Activated CD4-positive, alpha-beta T cell treated with anti-CD3 and anti-CD28 coated beads, Interleukin-2, amount 10 ng/mL, durations not matched to agents 7 days and 5 days (primary cell): ENCODE results near the gene ARL15. TPM values are rescaled to one million over a fixed set of nuclear protein-coding genes. Genes with fewer than 3 reads are reported as not detected.
A peak's percentile ranks its signal among the peaks of the same experiment; 100 is the strongest.

Experiments used
- CTCF ChIA-PET: fragments of 350-600 bp; sonication (Branson Sonifier 250); formaldehyde crosslinking; loops from one replicate; lab custom pipeline; 2021; ENCODE audit warnings: antibody characterized with exemption; lab: Charles Lee
- POLR2A ChIA-PET: fragments of 350-600 bp; sonication (Branson Sonifier 250); formaldehyde crosslinking; loops from one replicate; lab custom pipeline; 2021; ENCODE audit warnings: antibody characterized with exemption; lab: Charles Lee
- DNase-seq: peaks from one replicate; pipeline ENCODE4 v3.0.0-alpha.2; 2020
- H3K27ac Mint-ChIP-seq: one replicate; pipeline ENCODE4 v1.8.0; 2021; ENCODE audit warnings: mild to moderate bottlenecking, moderate library complexity, mixed read lengths
- H3K27me3 Mint-ChIP-seq: one replicate; pipeline ENCODE4 v1.8.0; 2021; ENCODE audit warnings: mixed read lengths
- H3K36me3 Mint-ChIP-seq: one replicate; pipeline ENCODE4 v1.8.0; 2021; ENCODE audit warnings: low read depth, mixed read lengths
- H3K4me1 Mint-ChIP-seq: one replicate; pipeline ENCODE4 v1.8.0; 2021; ENCODE audit warnings: mixed read lengths
- H3K4me3 Mint-ChIP-seq: one replicate; pipeline ENCODE4 v1.8.0; 2021; ENCODE audit warnings: mild to moderate bottlenecking, moderate library complexity, mixed read lengths
- H3K9me3 Mint-ChIP-seq: one replicate; pipeline ENCODE4 v1.8.0; 2021; ENCODE audit warnings: mixed read lengths
- total RNA-seq, 2 experiments: library from RNA; stranded (reverse); gene quantifications; one replicate each; pipeline ENCODE4 v1.2.3, GENCODE V29; 2021

ARL15 gene
- total RNA-seq, 2 experiments from 2014 or later: 13.5 to 16.1 TPM

DNA sequence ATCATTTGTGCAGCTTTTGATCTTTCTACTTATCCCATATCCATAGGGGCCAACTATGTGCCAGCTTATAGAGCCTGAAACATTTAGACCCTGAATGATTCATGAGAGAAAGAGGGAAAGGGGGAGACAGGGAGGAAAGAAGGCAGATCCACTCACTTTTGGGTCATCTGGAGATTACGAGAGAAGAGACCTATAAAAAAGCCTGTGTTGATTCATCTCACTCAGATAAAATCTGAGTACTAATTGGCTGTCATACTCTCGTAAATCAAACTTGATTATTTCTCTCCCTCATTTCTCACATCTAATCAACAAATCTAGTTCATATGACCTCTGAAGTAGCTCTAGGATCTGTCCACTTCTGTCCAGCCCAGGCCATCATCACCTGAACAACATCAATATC, 137.1 kb downstream of the ARL15 start:
- H3K27me3 Mint-ChIP-seq: no peaks in the 10 kb centered on the region
- ChIA-PET CTCF (no interaction called here), POLR2A (no interaction called here)
- no peak overlapping the region for H3K27ac Mint-ChIP-seq
- no peak overlapping the region for H3K4me3 Mint-ChIP-seq
- peaks cover 8% of the 10 kb centered on the region for H3K4me1 Mint-ChIP-seq
- DNase-seq: no peak
- peaks cover 3% of the 10 kb centered on the region for H3K9me3 Mint-ChIP-seq
- H3K36me3 Mint-ChIP-seq: peaks cover 4% of the 10 kb centered on the region

DNA sequence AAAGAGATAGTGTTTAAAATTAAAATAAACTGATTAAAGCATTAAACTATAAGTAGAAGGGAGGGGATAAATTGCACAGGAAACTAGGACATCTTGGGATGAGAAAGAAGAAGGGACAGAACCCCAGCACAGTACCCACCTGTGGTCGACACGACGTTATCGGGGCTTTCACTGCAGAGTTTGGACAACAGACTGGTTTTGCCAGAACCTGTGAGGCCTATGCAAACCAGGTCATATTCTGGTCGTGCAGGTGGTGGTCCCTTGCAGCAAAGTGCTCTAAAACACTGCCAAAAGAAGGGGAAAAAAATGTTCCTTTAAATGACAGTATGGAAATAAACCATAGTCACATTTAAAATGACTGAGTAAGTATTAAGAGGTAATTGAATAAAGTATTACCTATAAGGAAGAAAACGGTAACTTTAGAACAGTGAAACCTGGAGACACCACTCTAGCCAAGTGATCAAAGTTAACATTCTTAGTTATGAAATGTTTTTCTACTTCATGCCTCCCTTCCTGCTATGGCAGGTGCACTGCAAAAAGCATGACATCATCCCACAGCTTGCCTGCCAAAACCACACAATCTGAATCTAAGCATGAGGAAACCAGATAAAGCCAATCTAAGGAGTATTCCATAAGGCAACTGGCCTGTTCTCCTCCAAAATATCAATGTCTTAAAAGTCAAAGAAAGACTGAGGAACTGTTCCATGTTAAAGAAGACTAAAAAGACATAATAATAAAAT, 138.6 kb downstream of the ARL15 start:
- Mint-ChIP-seq H3K27ac (no peak overlapping the region), H3K9me3 (peaks cover 3% of the 10 kb centered on the region), H3K27me3 (no peaks in the 10 kb centered on the region), H3K36me3 (peaks cover 5% of the 10 kb centered on the region), H3K4me1 (peaks cover 8% of the 10 kb centered on the region), H3K4me3 (no peak overlapping the region)
- ChIA-PET CTCF (interaction anchor here (0.7 kb wide), 1 partner anchor 702 kb away, joined by 3 read pairs; no protein-coding TSS in a partner anchor), POLR2A (no interaction called here)
- DNase-seq: peak; percentile 24

DNA sequence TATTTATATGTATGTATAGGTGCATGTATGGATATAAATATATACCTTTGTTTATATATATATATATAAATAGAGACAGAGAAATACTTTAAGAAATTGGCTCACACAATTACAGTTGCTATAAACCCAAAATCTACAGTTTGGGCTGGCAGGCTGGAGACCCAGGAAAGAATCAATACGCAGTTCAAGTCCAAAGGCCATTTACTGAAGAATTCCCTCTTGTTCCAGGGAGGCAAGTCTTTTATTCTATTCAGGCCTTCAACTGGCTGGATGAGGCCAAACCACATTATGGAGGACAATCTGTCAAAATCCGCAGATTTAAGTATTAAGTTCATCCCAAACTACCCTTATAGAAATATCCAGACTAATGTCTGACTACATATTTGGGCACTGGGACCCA, 144.7 kb downstream of the ARL15 start:
- POLR2A ChIA-PET: no interaction called here
- Mint-ChIP-seq H3K4me1 (no peaks in the 10 kb centered on the region), H3K27ac (no peak overlapping the region), H3K4me3 (no peak overlapping the region), H3K36me3 (peaks cover 12% of the 10 kb centered on the region), H3K27me3 (no peaks in the 10 kb centered on the region), H3K9me3 (peaks cover 3% of the 10 kb centered on the region)
- no peak for DNase-seq
- CTCF ChIA-PET: no interaction called here

DNA sequence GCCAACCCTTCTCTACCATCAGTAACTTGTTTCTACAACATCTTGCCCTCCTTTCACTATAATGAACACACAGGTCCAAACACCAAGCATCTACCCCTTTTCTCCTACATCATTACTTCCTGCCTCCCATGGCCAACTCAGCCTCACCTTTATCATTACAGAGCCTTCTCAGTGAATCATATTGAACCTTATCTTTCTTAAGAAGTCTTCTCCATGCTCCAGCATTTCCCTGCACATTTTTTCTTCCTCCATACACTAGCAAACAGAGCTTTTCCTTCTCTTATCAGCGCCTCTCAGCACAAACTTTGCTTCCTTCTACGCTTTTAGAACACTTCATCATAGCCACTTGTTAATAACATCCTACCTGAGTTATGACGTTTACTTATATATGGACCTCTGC, 148.2 kb downstream of the ARL15 start:
- CTCF ChIA-PET: no interaction called here
- H3K9me3 Mint-ChIP-seq: peaks cover 3% of the 10 kb centered on the region
- H3K4me1 Mint-ChIP-seq: no peaks in the 10 kb centered on the region
- H3K27me3 Mint-ChIP-seq: no peaks in the 10 kb centered on the region
- POLR2A ChIA-PET: no interaction called here
- no peak for DNase-seq
- H3K27ac Mint-ChIP-seq: no peak overlapping the region
- H3K36me3 Mint-ChIP-seq: peaks cover 10% of the 10 kb centered on the region
- H3K4me3 Mint-ChIP-seq: no peak overlapping the region

DNA sequence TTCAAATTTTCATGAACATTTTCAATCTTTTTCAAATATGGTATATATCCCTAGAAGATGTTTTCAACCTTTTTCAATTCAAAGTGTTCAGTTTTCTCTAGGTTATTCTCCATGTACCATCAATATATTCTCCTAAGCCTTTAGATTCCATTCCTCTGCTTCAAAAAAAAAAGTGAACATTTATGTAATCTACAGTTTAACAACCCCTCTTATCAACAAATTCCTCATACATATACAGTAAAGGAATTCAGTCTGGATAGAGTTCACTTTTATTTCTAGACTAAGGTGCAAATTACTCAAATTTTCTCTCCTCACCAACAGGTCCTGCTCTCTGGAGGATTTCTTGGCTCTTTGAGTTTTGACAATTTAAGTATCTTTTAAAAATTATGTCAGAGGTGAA, 150.0 kb downstream of the ARL15 start:
- Mint-ChIP-seq H3K4me1 (no peaks in the 10 kb centered on the region), H3K27me3 (no peaks in the 10 kb centered on the region), H3K36me3 (peaks cover 3% of the 10 kb centered on the region), H3K4me3 (no peak overlapping the region), H3K27ac (no peak overlapping the region), H3K9me3 (peaks cover 3% of the 10 kb centered on the region)
- DNase-seq: no peak
- ChIA-PET CTCF (interaction anchor here (1.1 kb wide), 1 partner anchor 45 kb away, joined by 3 read pairs; no protein-coding TSS in a partner anchor), POLR2A (no interaction called here)

DNA sequence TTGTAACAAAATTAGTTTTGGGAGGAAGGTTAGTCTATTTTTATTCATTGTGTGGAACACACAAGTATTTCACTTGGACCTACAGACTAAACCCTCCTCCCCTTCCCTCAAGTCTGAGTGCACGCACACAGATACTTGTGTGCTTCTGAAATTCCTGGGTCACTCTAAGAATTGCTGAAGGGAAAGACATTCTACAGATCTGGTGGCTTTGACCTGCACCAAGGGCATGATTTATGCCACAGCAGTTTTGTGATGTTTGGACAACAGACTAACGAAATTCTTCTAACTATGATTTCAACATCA, 150.5 kb downstream of the ARL15 start:
- POLR2A ChIA-PET: no interaction called here
- H3K9me3 Mint-ChIP-seq: peaks cover under 1% of the 10 kb centered on the region
- CTCF ChIA-PET: interaction anchor here (1.1 kb wide), 1 partner anchor 44 kb away, joined by 3 read pairs; no protein-coding TSS in a partner anchor
- H3K27me3 Mint-ChIP-seq: no peaks in the 10 kb centered on the region
- peaks cover 1% of the 10 kb centered on the region for H3K36me3 Mint-ChIP-seq
- H3K4me3 Mint-ChIP-seq: no peak overlapping the region
- no peak overlapping the region for H3K27ac Mint-ChIP-seq
- no peak for DNase-seq
- no peaks in the 10 kb centered on the region for H3K4me1 Mint-ChIP-seq

DNA sequence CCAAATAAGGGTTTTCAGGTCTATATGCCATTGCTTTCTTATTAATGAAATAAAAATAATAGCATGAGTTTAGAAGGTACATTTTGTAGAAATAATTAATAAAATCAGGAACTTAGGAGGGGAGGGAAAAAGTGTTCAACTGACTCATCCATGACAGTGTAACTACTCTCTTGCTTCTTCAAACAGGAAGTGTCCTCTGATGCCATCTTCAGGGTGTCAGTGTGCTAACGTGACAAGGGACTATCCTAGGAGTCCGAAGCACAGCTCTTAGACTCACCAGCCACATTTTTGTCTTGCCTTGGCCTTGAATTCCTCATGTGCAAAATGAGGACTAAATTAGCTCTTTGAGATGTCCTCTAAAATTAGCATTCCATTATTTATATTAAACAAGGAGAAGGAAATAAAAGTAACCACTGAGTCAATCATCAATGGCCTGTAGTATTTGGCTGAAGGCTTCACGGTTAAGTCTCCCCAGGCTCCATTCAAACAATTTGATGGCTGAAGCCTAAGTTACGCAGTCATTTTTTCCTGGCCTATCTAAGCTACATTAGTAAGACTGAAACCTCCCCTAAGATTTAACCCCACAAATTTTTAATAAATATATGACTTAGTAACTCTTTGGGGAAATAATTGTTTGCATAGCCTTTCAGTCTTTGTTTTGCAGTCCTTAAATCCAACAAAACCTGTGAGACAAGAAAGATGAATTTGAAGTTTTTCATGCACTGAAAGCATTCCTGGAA, 151.1 kb downstream of the ARL15 start:
- Mint-ChIP-seq H3K4me3 (no peak overlapping the region), H3K27ac (no peak overlapping the region), H3K9me3 (no peaks in the 10 kb centered on the region), H3K4me1 (no peaks in the 10 kb centered on the region), H3K36me3 (no peaks in the 10 kb centered on the region), H3K27me3 (no peaks in the 10 kb centered on the region)
- no peak for DNase-seq
- ChIA-PET POLR2A (no interaction called here), CTCF (interaction anchor here (1.1 kb wide), 1 partner anchor 44 kb away, joined by 3 read pairs; no protein-coding TSS in a partner anchor)

DNA sequence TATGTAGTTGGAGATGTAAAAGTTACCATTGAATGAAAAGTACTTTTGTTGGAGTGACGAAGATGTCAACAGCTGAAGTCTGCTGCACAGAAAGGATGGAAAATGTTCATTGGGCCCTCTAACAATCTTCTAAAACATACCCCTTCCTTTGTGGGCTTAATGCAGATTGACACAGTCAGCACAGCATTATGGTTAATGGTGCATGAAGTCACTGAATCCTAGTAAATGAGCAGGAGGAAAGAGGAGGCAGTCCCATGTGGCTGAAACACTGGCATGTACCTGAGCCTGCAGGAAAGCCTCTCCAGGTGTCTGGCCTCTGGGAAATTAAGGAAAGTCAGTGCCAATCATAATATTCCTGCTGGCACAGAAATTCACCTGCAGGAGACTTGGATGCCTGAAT, 153.8 kb downstream of the ARL15 start:
- no peaks in the 10 kb centered on the region for H3K36me3 Mint-ChIP-seq
- no peak overlapping the region for H3K4me3 Mint-ChIP-seq
- CTCF ChIA-PET: interaction anchor here (0.6 kb wide), 1 partner anchor 99 kb away, joined by 3 read pairs; no protein-coding TSS in a partner anchor
- no peaks in the 10 kb centered on the region for H3K27me3 Mint-ChIP-seq
- H3K4me1 Mint-ChIP-seq: no peaks in the 10 kb centered on the region
- DNase-seq: no peak
- no peak overlapping the region for H3K27ac Mint-ChIP-seq
- POLR2A ChIA-PET: no interaction called here
- H3K9me3 Mint-ChIP-seq: no peaks in the 10 kb centered on the region

DNA sequence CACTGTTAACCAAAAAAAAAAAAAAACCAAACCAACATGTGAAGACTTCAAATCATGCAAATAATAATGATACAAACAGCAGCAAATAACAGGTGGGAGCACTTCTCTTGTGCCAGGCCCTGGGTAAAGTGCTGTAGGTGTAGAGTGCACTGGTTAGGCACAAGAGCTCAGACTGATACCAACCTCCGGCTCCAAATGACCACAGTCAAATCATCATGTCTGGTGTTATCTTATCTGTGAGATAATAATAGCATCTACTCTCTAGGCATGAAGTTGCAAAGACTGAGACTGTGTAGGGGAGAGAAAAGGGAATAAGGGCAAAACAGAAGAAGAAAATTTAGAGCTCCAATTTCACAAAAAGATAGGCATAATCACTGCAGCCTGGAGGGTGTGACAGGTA, 159.5 kb downstream of the ARL15 start:
- DNase-seq: no peak
- no peaks in the 10 kb centered on the region for H3K4me1 Mint-ChIP-seq
- no peak overlapping the region for H3K27ac Mint-ChIP-seq
- no peaks in the 10 kb centered on the region for H3K27me3 Mint-ChIP-seq
- ChIA-PET CTCF (no interaction called here), POLR2A (no interaction called here)
- no peaks in the 10 kb centered on the region for H3K36me3 Mint-ChIP-seq
- no peak overlapping the region for H3K4me3 Mint-ChIP-seq
- H3K9me3 Mint-ChIP-seq: no peaks in the 10 kb centered on the region

DNA sequence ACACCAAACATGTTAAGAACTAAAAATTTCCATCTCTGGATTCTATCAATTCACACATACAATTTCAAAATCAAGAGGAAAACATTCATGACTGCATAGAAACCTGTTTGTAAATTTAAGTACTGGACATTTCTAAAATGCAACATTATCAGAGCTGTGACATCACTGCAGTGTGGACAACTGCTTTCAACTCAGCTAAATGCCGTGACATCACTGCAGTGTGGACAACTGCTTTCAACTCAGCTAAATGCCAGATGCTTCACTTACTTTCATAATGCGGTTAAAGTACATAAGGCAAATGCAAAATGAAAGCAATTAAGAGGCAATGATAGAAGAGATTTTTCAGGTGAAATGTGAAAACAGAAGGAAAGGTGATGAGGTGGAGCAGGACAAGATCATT, 161.5 kb downstream of the ARL15 start:
- Mint-ChIP-seq H3K4me3 (no peak overlapping the region), H3K27me3 (no peaks in the 10 kb centered on the region), H3K36me3 (peaks cover 1% of the 10 kb centered on the region), H3K4me1 (no peaks in the 10 kb centered on the region), H3K9me3 (no peaks in the 10 kb centered on the region), H3K27ac (no peak overlapping the region)
- no peak for DNase-seq
- ChIA-PET CTCF (no interaction called here), POLR2A (no interaction called here)

DNA sequence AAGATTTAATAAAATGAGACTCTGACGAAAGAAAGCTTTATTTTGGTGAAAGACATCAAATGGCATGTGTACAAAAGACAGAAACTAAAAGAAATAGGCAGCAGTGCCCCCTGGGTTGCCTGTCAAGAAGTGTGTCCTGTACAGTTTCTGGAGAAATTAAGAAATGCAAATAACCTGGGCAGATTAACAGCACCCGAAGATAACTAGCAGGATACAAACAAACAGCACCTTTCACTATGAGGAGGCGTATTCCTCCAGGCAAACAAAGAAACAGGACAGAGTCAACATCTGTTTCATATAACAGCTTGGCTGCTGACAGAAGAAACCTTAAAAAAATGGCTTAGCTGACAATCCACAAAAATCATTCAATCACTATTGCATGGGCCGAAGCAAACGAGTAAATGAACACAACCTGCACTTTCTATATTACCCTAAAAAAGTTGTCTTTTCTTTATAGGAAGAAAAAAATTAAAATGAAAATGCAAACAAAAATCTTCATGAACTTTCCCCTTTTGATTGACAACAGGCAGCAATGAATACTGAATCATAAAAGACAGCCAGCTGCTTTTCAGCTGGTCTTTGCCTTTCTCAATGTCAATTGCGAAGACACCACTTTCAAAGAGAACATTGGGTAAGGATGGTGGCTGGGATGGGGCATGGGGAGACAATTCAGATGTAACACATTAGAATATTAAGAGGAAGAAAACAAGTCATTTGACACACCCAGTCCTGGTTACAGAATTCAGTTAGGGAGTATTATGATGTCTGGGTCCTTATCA, 162.1 kb downstream of the ARL15 start:
- H3K27me3 Mint-ChIP-seq: no peaks in the 10 kb centered on the region
- no peak overlapping the region for H3K4me3 Mint-ChIP-seq
- DNase-seq: no peak
- ChIA-PET CTCF (no interaction called here), POLR2A (no interaction called here)
- peaks cover 1% of the 10 kb centered on the region for H3K36me3 Mint-ChIP-seq
- H3K4me1 Mint-ChIP-seq: no peaks in the 10 kb centered on the region
- no peaks in the 10 kb centered on the region for H3K9me3 Mint-ChIP-seq
- no peak overlapping the region for H3K27ac Mint-ChIP-seq

DNA sequence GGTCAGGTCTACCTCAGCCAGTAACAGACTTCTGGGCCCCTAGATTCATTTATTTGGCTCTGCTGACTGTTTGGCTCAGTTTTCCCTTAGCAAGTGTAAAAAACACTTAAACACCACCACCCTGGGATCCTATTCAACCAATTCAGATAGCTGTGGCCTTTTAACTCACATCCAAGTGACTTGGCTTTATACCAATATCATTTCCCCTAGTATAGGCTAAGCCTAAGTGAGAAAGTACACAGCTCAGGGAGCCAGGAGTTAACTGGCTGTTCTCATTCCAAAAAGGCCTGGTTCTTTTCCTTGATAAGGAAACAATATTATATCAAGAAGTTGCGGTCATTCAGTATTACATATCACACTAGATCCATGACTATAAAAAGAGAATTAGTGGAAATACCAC, 163.5 kb downstream of the ARL15 start:
- H3K36me3 Mint-ChIP-seq: peaks cover 1% of the 10 kb centered on the region
- H3K4me1 Mint-ChIP-seq: no peaks in the 10 kb centered on the region
- no peak overlapping the region for H3K4me3 Mint-ChIP-seq
- no peaks in the 10 kb centered on the region for H3K9me3 Mint-ChIP-seq
- DNase-seq: no peak
- no peak overlapping the region for H3K27ac Mint-ChIP-seq
- H3K27me3 Mint-ChIP-seq: no peaks in the 10 kb centered on the region
- ChIA-PET CTCF (interaction anchor here (0.7 kb wide), 1 partner anchor 691 kb away, joined by 3 read pairs; no protein-coding TSS in a partner anchor), POLR2A (no interaction called here)

DNA sequence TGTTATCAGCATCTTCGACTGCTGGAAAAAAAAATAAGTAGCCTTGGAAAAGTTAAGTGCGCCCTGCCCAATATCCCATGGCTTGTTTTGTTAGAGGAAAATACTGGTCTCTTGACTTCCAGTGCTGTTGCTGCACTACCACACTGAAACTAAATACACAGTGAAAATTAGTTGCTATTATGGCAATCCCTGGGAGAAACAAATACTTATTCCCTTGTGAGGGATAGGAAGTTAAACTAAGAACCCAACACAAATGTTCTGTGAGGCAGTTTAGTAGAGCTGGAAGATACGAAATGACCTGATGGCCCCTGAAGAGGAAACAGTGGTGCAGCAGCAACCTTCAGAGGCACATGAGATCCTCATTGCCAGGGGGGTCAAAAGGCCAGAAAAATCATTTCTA, 164.0 kb downstream of the ARL15 start:
- Mint-ChIP-seq H3K36me3 (peaks cover 1% of the 10 kb centered on the region), H3K27me3 (no peaks in the 10 kb centered on the region), H3K4me3 (no peak overlapping the region), H3K9me3 (no peaks in the 10 kb centered on the region), H3K27ac (no peak overlapping the region), H3K4me1 (no peaks in the 10 kb centered on the region)
- no peak for DNase-seq
- ChIA-PET CTCF (no interaction called here), POLR2A (no interaction called here)
